HUDEP-2 (cell line): ENCODE measurements around the gene PIP4K2A.

Source experiments
- DNase-seq, 76 experiments: peaks; one replicate each; lab custom pipeline; 2025; ENCODE audit not compliant: unreplicated experiment in 76 of 76; lab: John Stamatoyannopoulos, UW

The PIP4K2A gene

GRCh38 chr10:22570234-22570633 lies 144.1 kb downstream of the PIP4K2A start:
- DNase-seq: no peak

GRCh38 chr10:22568928-22569327 lies 145.4 kb downstream of the PIP4K2A start:
- no peak for DNase-seq

GRCh38 chr10:22564060-22564459 lies 150.3 kb downstream of the PIP4K2A start:
- DNase-seq: no peak

DNA sequence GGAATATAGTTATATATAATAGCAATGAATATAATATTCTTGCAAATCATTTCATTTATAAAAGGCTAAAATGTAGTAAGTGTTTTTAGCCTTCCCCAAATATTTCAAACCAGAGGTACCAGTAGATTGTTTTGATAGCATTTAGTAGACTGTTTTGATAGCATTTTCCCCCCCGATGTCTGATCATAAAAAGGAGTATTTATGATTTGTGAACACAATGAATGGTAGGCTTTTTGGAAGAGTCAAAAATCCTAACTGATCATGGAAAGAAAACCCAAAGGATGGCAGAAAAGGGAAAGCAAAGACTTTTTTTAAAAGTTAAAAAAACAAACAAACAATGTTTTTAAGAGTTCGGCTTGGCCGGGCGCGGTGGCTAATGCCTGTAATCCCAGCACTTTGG lies 152.5 kb downstream of the PIP4K2A start:
- DNase-seq: no peak

GRCh38 chr10:22560913-22561239 lies 153.5 kb downstream of the PIP4K2A start:
- no peak for DNase-seq

- no peak for DNase-seq
These were observed 154.1 kb downstream of the PIP4K2A start for GRCh38 chr10:22560096-22560912.

GRCh38 chr10:22557321-22557720 lies 157.1 kb downstream of the PIP4K2A start:
- DNase-seq: no peak

DNA sequence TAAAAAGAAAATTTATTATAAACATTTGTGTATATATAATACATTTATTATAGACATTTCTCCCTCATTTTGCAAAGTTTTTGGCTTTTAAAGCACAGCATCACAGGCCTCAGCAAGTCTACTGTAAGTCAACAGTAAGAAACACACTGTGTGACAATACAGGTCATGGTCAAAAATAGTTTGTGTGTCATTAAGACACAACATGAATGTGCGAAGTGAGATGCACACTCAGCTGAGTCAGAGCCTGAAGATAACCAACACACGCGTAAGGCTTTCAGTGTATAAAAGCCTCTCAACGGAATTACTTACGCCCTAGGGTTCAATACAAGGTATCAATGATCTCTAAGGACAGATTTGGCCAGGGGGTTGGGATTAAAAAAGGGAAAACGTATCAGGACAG lies 157.6 kb downstream of the PIP4K2A start:
- DNase-seq: no peak

DNA sequence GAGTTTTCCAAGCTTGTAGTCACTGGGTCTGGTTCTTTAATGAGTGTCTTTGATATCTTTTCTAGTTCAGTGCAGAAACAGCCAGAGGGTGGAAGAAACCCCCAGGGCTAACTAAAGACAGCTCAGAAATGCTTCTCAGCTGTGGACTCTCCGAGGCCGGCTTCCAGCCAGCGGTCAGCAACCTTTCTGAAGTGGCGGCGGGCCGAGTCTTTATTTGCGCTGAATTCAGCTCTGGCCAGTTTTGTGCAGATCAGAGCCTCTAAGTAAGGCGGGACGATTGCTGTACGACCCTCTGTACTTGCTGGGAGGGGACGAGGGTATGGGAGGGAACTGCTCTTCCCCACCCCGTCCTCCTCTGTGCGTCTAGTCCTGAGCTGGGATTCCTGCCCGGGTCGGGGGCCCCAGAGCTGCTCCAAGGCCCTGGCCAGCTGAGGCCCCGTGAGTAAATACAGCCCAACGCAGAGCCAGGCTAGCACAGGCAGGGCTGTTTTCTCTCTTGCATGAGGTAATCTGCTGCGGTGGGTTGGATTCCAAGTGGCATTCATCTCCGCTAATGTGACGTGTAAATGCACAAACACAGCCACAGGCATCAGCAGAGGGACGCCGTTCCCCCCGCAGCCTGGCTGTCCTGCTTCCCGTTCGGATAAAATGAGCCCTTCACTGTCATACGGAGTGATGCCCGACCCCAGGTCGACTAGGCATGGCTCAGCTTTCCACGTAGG lies 159.8 kb downstream of the PIP4K2A start:
- DNase-seq: no peak

- DNase-seq: no peak
These were observed 160.9 kb downstream of the PIP4K2A start for GRCh38 chr10:22553452-22553995.

DNA sequence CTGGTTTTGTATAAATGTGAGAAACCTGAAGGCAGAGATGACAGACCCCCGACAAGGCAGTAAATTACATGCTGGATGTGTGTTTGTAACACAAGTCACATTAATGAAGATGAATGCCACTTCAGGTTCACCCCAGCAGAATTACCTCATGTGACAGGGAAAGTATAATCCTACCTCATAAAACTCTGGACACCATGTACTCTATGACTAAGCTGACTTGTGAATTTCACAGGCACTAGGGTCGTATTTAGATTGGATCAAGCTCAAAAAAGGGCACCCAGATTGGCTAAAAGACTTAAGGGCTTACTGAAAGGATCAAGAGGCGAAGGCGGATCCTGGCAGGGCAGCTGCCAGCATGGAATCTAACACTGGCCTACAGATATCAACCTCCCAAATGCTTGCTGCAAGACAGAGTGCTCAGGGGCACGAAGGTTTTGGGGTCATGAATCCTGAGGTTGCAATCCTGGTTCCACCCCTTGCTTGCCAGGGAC lies 161.4 kb downstream of the PIP4K2A start:
- no peak for DNase-seq

- no peak for DNase-seq
These were observed 162.6 kb downstream of the PIP4K2A start for GRCh38 chr10:22551681-22552365.

DNA sequence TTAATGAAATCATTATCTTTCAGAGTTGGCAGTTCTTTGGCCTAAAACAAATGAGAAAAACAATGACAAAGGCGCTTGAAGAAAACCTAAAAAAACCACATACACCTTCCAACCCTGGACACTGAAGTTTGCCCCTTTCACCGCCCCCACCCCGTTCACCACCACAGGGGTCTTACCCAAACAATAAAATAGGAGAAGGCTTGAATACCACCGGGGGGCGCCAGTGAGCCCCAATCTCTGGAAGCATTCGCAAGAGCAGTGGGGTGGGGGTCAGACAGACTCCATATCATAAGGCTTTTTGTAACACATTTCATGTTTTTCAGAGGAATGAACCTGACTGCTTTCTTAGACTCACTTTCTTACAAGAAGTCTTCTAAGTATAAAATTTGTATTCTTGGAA lies 163.6 kb downstream of the PIP4K2A start:
- peak in 46 of 76 experiments; percentile 2 to 56 (median 12) for DNase-seq

DNA sequence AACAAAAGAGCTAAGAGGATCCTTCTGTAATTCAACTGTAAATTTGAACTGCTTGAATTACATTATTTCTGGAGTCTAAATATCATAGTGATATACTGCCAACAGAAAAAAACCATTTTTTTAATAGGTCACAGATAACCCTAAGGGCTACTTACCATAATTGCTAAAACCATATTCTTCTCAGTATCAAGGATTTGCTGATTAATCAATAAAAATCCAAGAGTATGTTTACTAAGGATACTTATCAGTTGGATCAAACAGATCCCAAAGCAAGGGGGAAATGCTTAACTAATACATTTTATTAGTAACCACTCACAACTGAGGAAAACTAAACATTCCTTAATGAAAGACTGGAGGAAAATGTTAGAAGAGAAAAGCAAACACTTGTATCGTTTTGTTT lies 166.0 kb downstream of the PIP4K2A start:
- no peak for DNase-seq

DNA sequence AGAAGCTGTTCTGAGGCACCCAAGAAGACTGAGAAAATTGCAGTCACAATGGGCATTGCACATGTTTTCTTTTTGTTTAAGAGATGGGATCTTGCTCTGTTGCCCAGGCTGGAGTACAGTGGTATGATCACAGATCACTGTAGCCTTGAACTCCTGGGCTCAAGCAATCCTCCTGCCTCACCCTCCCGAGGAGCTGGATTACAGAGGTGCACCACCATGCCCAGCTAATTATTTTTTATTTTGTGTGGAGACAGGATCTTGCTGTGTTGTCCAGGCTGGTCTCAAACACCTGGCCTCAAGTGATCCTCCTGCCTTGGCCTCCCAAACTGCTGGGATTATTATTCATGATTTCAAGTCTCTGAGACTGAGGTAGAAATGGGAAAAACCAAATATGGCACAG lies 168.7 kb downstream of the PIP4K2A start:
- no peak for DNase-seq

DNA sequence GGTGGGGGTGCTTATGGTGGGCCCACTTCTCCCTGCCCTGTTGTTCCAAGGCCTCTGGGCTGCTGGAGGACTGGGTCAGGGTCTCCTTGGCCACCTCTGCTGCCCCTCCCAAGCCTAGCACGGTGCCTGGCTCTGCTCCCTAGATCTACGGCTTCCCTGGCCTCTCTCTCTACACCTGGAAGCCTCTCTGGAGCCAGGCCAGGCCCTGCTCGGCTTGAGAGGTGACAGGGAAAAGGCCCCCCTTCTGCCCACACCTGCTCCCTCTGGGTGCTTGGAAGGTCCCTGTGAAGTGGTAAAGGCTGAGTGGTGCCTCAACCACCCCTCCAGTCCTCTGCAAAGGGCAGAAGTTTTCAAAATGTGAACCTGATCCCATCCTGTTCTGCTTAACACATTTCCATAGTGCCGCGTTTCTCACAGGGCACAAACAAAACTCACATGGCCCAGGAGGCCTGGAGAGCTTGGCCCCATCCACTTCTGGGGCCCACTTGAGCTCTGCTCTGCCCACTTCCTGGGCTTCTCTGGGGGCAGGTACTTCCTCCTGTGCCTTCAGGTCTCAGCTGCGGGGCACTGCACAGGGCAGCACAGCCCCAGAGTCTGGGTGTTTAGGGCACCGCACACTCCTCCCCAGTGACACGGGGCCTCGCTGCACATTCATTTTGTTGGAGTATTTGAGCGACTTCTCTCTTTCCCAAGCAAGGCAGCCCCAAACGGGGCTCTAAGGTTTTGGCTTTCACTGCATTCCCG lies 169.9 kb downstream of the PIP4K2A start:
- no peak for DNase-seq

- no peak for DNase-seq
These were observed 171.6 kb downstream of the PIP4K2A start for GRCh38 chr10:22542773-22543172.

GRCh38 chr10:22541900-22542299 lies 172.5 kb downstream of the PIP4K2A start:
- no peak for DNase-seq

DNA sequence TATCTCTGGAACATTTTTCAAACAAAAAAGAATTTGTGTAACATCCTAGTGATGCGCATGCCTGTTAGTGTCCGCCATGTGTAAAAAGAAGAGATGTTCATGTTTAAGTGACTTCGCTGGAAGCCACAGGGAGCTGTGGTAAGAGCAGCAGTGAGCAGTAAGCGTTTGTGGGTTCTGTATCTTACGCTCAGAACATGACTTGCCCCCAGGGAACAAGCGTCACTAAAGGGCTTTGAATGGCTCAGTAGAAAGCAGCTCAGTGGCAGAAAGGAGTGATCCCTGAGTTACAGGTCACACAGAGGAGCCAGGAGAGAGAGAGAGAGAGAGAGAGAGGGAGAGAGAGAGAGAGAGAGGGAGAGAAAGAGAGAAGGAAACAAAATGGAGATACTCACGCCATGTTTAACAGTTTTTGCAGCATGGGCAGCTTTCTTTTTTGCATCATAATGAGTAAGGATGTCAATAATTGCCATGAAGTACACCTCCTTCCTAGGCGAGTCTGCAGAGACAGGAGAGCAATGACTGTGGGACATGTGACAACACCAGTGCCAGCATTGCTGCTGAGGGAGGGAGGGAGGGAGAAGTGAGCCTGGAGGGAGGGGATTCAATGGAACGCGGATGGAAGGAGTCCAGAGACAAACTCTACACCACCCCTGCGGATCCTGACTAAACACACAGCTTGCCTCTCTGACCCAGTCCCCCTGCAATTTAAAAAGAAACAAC lies 174.6 kb downstream of the PIP4K2A start:
- DNase-seq: no peak

DNA sequence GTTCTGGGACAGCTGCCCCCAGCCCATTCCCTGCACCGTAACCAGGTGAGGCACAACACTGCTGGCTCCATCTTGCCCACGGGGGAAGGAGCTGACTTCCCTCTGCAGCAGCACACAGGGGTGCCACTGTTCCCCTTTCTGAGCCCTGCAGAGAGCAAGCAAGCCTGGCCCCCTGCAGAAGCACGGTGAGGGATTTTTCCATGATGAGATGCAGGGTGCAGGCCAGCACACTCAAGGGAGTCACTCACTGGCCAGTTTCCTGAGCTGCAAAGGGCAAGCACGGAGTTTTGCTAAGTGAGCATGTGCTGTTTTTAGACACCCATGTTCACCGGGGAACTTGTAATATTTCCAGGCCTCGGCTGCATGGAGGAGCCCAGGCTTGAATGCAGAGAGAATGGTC lies 176.6 kb downstream of the PIP4K2A start:
- no peak for DNase-seq
